Measurements from ENCODE around the gene ADCY2.

GRCh38 chr5:7634837-7635236 lies 238.9 kb downstream of the ADCY2 start:
- TF ChIP-seq CTCF (IDR thresholded peaks at IDR 0.05), result no peak
- TF ChIP-seq POLR2A (IDR thresholded peaks at IDR 0.05), result no peak

All from right lobe of liver (tissue), 4 donors.